ENCODE measurements around the gene SRSF4. TPM values are rescaled to one million over a fixed set of nuclear protein-coding genes. Genes with fewer than 3 reads are reported as not detected.

Gene SRSF4
- total RNA-seq, 6 donors from 2014 or later, result 47.6 to 117 (median 74.0) TPM

DNA sequence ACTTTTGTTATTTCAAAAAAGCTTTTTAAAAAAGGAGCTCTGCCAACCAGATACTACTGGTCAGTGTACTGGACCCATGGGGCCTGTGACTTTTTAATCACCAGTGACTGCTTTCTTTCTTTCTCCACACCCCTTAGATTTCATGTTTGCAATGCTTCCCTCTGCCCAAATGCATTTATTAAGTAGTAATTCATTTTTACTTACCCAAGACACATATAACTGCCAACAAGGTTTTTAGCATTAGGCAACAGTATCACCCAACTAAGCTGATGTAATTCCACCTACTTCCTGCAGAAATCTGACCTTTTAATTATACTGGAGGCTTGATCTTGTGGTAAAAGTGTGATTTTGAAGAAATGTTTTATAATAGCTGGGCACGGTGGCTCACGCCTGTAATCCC, 36.5 kb upstream of the SRSF4 start:
- Histone ChIP-seq H3K27ac (no peak overlapping the region), H3K36me3 (peaks cover 0 to 44% (median 9%) of the 10 kb centered on the region in 4 donors), H3K4me3 (no peak overlapping the region), H3K9me3 (no peaks in the 10 kb centered on the region), H3K27me3 (no peaks in the 10 kb centered on the region), H3K4me1 (peaks cover 0 to 4% (median 0%) of the 10 kb centered on the region in 4 donors)
- no peak for TF ChIP-seq EP300 (IDR thresholded peaks at IDR 0.05)
- TF ChIP-seq, protein P1, sequence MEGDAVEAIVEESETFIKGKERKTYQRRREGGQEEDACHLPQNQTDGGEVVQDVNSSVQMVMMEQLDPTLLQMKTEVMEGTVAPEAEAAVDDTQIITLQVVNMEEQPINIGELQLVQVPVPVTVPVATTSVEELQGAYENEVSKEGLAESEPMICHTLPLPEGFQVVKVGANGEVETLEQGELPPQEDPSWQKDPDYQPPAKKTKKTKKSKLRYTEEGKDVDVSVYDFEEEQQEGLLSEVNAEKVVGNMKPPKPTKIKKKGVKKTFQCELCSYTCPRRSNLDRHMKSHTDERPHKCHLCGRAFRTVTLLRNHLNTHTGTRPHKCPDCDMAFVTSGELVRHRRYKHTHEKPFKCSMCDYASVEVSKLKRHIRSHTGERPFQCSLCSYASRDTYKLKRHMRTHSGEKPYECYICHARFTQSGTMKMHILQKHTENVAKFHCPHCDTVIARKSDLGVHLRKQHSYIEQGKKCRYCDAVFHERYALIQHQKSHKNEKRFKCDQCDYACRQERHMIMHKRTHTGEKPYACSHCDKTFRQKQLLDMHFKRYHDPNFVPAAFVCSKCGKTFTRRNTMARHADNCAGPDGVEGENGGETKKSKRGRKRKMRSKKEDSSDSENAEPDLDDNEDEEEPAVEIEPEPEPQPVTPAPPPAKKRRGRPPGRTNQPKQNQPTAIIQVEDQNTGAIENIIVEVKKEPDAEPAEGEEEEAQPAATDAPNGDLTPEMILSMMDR (IDR thresholded peaks at IDR 0.05), result peak in 1 of 6 experiments; percentile 6
- no peak for ATAC-seq (ENCODE audit: low FRiP score in 2 of 2)
- DNase-seq, result no peak
- WGBS, 2 donors, result 69 to 76% methylated on average over 2 of the region's 2 CpGs

DNA sequence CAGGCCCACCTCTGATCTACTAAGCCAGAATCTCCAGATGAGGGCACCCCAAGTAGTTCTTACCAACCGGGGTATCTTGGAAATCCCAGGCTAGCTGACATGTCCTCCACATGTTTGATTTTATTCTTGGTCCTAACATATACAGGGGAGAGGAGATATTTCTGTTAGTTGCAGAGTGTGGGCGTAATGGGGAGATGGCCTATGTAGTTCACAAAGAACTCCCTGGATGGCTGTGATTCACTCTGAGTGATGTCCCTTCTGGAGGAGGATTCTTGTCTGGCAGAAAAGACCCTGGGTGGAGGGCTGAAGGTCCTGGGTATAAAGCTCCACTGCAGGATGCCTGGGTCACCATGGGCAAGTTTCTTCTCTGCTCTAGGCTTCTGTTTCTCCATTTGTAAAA, 35.9 kb upstream of the SRSF4 start:
- peaks cover 0 to 44% (median 12%) of the 10 kb centered on the region in 4 donors for H3K36me3 ChIP-seq
- TF ChIP-seq, protein P1 (IDR thresholded peaks at IDR 0.05), result no peak
- no peak overlapping the region for H3K4me3 ChIP-seq
- ATAC-seq (ENCODE audit: low FRiP score in 2 of 2), result no peak
- DNase-seq, result no peak
- 97 to 100% methylated on average over 2 of the region's 2 CpGs for WGBS, 2 donors
- no peaks in the 10 kb centered on the region for H3K9me3 ChIP-seq
- H3K4me1 ChIP-seq, result peaks cover 0 to 4% (median 0%) of the 10 kb centered on the region in 4 donors
- no peaks in the 10 kb centered on the region for H3K27me3 ChIP-seq
- no peak overlapping the region for H3K27ac ChIP-seq

DNA sequence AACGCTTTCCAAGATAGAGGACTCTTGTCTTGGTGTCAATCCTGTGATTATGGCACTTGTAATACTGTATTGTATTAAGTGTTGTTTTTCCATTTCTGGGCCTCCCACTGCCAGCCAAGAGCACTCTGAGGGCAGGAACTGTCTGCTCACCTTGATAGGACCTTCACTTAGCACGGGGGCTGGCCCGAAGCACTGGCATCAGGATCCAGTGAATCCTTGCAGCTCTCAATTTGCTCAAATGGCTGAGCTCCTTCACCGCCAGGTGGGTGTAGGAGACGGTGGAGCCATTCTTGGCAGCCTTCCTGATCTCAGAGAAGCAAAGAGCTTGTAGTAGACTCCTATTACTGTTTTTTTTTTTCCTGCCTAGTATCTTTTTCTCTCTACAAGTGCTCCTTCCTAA, 31.4 kb upstream of the SRSF4 start:
- Histone ChIP-seq H3K9me3 (no peaks in the 10 kb centered on the region), H3K4me3 (no peak overlapping the region), H3K27me3 (no peaks in the 10 kb centered on the region), H3K36me3 (peaks cover 0 to 51% (median 16%) of the 10 kb centered on the region in 4 donors), H3K27ac (no peak overlapping the region), H3K4me1 (no peaks in the 10 kb centered on the region)
- TF ChIP-seq EP300 (IDR thresholded peaks at IDR 0.05) (no peak), POLR2A (IDR thresholded peaks at IDR 0.05) (no peak), POLR2AphosphoS5 (IDR thresholded peaks at IDR 0.05) (no peak)
- TF ChIP-seq, protein P1 (IDR thresholded peaks at IDR 0.05), result no peak
- 89 to 97% methylated on average over 5 of the region's 5 CpGs for WGBS, 2 donors
- ATAC-seq (ENCODE audit: low FRiP score in 2 of 2) (no peak), DNase-seq (no peak)

DNA sequence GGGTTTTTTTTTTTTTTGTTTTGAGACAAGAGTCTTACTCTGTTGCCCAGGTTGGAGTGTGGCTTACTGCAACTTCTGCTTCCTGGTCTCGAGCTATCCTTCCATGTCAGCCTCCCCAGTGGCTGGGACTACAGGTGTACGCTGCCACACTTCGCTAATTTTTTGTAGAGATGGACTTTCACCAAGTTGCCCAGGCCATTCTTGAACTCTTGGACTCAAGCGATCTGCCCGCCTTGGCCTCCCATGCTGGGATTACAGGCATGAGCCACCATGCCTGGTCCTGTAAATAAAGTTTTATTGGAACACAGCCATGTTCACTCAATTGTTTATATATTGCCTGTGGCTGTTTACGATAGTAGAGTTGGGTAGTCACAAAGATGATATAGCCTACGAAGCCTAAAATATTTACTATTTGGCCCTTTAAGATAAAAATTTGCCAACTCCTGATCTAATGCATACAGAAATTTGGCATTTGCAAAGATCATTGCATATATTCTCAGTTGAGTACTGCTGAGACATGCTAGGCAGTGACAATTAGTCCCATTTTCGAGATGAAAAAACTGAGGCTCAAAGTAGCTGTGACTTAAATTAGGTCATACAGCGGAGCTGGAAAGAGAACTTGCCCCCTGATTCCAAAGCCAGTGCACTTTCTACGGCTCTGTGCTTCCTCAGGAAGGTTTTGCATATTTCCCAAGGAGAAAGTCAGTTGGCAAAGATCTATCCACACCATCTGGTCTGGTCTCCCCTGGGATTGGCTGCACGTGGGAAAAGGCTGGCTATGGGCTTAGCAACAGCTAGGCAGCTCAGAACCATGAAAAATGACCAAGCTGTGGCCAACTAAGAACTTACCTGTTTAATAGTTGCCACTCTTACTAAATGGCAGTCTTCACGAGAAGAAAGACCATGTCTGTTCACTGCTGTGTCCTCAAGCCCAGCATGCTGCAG, 29.7 kb upstream of the SRSF4 start:
- ATAC-seq (ENCODE audit: low FRiP score in 2 of 2) (no peak), DNase-seq (no peak)
- peaks cover 0 to 52% (median 16%) of the 10 kb centered on the region in 4 donors for H3K36me3 ChIP-seq
- WGBS, 2 donors, result 88 to 92% methylated on average over 12 of the region's 12 CpGs
- H3K27me3 ChIP-seq, result no peaks in the 10 kb centered on the region
- H3K4me3 ChIP-seq, result no peak overlapping the region
- H3K27ac ChIP-seq, result no peak overlapping the region
- TF ChIP-seq, protein P1 (IDR thresholded peaks at IDR 0.05), result no peak
- no peak for TF ChIP-seq EP300 (IDR thresholded peaks at IDR 0.05)
- no peak for TF ChIP-seq POLR2AphosphoS5 (IDR thresholded peaks at IDR 0.05)
- TF ChIP-seq POLR2A (IDR thresholded peaks at IDR 0.05), result no peak
- H3K4me1 ChIP-seq, result no peaks in the 10 kb centered on the region
- H3K9me3 ChIP-seq, result no peaks in the 10 kb centered on the region

Data from upper lobe of left lung (tissue), 6 donors.